Activated CD8-positive, alpha-beta memory T cell treated with anti-CD3 and anti-CD28 coated beads for 1 hour (primary cell): ENCODE results near the gene RAET1G.
"Not testable (repeated sequence)": the region's sequence is repeated elsewhere in the genome, so short reads cannot be mapped to it uniquely, and the experiment has no call there.

Experiments
- DNase-seq, 2 donors: peaks; one replicate each; pipeline ENCODE4 v3.0.0-alpha.2; 2020; ENCODE audit warnings: low read depth in 1 of 2; ENCODE audit errors: extremely low read depth in 1 of 2

RAET1G gene, protein sequence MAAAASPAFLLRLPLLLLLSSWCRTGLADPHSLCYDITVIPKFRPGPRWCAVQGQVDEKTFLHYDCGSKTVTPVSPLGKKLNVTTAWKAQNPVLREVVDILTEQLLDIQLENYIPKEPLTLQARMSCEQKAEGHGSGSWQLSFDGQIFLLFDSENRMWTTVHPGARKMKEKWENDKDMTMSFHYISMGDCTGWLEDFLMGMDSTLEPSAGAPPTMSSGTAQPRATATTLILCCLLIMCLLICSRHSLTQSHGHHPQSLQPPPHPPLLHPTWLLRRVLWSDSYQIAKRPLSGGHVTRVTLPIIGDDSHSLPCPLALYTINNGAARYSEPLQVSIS

GRCh38 chr6:149922642-149923326, at the start of gene RAET1G:
Gene RAET1G (minus strand): TSS chr6:149923121. CDS start chr6:149923010, 111 bp downstream.
- DNase-seq, result peak; percentile 56 to 75

- no peak for DNase-seq
Measured at GRCh38 chr6:149969635-149970034, 46.7 kb upstream of the RAET1G start.

DNA sequence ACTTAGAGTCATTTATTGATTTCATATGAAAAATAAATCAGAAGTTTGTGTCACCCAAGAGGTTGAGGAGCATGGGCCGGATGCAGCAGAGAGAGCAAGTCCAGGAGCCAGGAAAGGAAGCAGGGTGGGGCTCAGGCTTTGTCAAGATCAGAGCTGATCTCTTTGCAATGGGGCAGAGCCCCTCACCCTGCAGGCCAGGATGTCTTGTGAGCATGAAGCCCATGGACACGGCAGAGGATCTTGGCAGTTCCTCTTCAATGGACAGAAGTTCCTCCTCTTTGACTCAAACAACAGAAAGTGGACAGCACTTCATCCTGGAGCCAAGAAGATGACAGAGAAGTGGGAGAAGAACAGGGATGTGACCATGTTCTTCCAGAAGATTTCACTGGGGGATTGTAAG, 46.0 kb upstream of the RAET1G start:
- not testable (repeated sequence) for DNase-seq

DNA sequence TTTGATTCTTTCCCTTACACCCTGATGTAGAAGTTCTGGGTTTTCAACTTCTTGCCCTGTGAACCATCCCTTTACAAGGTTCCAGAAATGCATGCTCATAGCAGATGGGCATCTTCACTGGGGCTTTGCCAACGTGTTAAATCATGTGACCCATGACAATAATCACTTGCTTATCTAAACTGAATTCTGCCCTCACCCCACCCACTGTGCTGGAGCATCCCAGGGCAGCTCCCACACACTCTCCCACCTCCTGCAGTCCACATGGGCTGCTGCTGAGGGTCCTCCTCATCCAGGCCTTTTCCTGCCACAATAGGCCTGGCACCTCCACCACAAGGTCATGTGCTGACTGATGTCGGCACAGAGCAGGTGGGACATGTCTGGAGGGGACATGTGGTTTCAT, 45.1 kb upstream of the RAET1G start:
- not testable (repeated sequence) for DNase-seq

DNA sequence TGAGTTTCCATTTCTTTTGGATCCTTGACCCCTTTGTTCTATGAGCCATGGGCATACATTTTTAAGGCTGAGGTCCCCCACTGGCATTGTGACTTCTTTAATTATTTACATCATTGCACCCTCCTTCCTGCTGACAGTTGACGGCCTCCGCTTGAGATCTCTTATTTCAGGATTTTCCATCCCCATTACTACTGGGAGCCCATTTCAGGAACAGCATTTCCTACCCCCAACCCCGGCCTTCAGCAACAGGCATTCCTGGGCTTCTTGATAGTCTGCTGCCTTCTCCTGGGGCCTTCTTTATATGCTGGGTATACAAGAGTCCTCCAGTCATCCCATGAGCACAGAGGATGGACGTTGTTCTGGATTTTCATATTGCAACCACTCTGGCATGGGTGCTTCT, 44.7 kb upstream of the RAET1G start:
- no peak for DNase-seq

GRCh38 chr6:149966319-149966718, 43.4 kb upstream of the RAET1G start:
- DNase-seq, result not testable (repeated sequence)

GRCh38 chr6:149965194-149966020, 42.5 kb upstream of the RAET1G start:
- DNase-seq, result no peak

DNA sequence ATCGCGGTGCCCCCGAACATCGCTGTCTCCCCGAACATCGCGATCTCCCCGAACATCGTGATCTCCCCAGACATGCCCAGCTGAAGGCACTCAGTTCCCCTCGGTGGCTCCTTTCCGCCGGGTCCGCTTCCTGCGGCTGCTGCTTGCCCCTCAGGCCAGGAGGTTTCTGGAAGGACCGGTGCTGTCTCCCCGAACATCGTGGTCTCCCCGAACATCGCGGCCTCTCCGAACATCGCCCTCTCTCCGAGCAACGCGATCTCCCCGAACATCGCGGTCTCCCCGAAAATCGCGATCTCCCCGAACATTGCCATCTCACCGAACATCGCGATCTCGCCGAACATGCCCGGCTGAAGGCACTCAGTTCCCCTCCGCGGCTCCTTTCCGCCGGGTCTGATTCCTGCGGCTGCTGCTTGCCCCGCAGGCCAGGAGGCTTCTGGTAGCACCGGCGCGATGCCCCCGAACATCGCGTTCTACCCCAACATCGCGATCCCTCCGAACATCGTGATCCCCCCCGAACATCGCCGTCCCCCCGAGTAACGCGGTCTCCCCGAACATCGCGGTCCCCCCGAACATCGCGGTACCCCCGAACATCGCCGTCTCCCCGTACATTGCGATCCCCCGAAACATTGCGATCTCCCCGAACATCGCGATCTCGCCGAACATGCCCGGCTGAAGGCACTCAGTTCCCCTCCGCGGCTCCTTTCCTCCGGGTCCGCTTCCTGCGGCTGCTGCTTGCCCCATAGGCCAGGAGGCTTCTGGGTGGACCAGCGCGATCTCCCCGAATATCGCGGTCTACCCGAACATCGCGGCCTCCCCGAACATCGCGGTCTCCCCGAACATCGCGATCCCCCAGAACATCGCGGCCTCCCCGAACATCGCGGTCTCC, 41.6 kb upstream of the RAET1G start:
- no peak for DNase-seq

DNA sequence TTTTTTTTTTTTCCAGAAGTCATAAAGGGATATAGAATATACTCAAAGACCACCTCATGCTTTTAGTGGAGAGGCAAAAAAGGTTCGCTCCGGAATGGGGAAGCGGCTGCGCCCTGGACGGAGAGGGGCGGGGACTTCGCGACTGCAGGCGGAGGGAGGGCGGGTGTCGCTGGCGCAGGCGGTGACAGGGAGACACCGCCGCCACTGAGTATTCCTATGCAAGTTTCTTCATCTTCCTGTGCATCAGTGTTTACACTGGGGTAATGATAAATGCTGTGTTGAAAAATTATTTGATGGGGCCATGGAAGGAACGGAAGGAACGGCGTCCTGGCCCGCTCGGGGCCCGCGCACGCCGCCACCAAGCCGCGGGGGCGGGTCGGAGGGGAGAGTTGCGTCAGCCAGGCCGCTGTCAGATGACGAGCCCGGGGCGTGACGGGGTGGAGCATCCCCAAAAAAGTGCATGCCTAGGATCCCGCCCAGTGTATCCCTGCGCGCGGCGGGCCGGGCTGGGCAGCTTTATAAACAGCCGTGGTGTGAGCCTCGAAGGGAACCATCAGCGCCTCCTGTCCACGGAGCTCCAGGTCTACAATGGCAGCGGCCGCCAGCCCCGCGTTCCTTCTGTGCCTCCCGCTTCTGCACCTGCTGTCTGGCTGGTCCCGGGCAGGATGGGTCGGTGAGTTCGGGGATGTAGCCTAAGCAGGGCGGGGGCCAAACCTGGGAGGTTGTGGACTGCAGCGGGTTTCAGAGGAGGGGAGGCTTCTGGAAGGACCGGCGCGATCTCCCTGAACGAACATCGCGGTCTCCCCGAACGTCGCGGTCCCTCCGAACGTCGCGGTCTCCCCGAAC, 40.8 kb upstream of the RAET1G start, which contains the start of gene ULBP1:
ULBP1 (plus strand) TSS at position 482 of the 846 bp plus-strand sequence; CDS start at position 589, 107 bp downstream.
- peak; percentile 40 to 57 for DNase-seq

DNA sequence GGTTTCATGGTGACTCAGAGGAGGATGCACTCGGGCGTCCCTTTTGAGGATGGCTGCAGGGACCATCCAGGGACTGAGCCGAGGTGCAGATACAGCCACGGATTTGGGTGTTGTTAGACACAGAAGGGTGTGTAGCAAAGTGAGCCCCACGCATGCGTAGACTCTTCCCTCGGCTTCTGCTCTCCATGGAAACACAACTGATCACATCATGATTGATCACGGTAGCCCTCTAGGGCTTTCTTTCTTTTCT, 40.2 kb upstream of the RAET1G start:
- DNase-seq, result no peak

DNA sequence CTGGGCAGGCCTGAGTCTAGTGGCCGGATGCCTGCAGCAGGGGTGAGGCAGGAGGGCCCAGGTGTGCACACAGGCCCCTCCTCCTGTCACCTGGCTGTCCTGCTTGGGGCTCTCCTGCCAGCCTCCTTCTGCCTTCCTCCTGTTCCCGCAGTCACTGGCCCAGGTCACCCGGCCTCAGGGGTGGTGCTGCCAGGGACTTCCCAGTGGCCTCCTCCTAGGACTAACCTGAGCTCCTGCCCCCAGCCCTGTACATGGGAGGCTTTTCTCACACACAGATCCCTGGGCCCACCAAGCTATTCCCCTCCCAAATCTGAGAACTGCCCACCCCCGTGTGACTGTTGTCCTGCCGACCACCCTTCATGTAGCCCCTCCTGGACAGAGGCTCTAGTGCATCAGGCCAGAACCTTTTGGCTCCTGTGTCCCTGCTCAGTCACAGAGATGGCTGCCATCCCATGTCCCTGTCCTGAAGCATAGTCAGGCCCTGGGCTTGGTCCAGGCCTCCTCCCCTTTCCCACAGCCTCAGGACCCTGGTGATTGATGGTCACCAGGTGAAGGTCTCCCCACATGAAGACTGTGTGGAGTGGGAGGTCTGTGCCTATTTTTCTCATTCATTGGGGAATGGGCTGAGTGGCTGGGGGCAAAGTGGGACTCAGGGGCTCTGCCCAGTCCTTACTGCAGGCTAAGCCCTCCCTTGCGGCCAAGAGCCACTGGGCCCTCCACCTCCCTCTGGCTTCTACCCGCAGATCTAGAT, 39.7 kb upstream of the RAET1G start:
- DNase-seq, result no peak

DNA sequence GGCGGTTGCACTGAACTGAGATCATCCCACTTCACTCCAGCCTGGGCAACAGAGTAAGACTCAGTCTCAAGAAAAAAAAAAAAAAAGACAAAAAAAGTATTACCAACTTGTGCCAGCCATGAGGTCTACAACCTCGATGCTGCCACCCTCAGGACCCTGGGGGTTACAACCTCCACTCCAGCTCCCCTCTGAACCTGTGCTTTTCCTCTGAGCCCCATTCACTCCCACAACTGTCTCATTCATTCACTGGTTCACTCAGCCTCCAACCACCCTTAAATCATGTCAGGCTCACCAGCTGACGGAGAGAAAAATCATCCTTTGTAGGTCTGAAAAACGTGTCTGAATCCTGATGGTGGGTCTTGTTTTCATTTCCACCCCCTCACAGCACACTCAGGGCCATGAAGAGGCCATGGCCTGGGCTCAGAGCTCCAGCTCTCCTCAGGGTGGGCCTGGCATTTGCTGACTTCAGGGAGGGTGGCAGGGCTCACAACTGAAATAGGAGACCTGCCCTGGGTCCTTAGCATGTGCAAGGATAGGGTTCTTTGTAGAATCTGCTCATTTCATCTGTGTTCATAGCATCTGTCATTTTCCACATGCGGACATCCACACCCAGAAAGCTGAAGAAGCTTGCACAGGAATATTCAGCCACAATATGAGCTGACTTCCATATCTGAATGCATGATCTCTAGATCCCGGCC, 39.0 kb upstream of the RAET1G start:
- no peak for DNase-seq

GRCh38 chr6:149960488-149960887, 37.6 kb upstream of the RAET1G start:
- DNase-seq, result no peak

DNA sequence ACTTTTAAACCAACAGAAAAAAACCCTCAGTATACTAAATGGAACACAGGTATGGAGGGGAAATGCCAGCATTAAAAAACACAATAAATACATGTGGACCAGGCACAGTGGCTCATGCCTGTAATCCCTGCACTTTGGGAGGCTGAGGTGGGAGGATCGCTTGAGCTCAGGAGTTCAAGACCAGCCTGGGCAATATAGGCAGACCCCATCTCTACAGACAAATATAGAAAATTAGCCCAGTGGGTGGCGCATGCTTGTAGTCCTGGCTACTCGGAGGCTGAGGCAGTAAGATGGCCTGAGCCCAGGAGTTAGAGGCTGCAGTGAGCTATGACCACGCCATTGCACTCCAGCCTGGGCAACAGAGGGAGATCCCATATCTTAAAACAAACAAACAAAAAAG, 36.9 kb upstream of the RAET1G start:
- DNase-seq, result not testable (repeated sequence)

DNA sequence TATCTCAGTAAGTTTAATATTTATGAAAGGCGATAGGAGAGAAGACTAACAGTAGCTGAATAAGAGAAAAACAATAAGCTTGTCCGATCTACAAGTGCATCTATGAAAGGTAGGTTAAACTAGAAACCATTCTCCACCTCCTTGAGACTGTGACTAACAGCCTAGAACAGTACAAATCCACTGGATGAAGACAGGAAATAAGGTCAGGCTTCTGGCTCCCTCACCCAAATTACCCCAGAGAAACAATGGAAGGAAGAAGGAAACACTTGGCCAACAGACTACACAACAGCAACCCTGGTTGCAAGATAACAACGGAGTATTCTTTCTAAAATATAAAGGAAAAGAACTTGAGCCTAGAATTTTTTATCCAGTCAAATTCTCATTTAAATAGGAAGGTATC, 35.2 kb upstream of the RAET1G start:
- not testable (repeated sequence) for DNase-seq

GRCh38 chr6:149955654-149956317, 32.9 kb upstream of the RAET1G start:
- not testable (repeated sequence) for DNase-seq

DNA sequence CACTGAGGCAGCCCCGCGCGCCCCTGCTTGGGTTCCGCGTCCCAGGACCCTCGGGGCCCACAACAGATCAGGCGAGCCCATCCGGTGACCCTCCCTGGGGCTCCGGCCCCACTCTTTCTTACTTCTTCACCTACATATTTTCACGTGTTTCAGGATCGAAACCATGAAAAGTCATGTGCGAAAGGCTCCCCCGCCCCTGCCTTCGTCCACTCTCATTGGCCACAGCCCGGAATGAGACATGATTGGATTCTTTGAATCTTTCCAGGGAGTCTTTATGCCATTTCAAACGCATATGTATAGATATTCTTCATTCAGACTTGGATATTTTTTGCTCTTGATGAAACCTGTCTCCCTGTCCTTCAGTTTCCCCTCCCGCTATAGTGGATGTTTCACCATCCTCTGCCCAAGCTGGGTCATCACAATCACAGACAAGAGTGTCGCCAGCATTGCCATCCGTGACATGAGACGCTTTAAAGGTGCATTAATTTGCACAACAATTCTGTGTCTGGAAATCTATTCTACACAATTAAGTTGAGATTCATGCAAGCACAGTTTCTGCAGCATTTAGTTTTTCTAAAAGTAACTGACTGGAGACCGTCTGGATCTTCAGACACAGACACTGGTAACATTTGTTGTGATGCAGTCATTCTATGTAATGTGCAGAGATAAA, 32.2 kb upstream of the RAET1G start:
- DNase-seq, result not testable (repeated sequence)
